Body of pancreas (tissue), 4 donors: ENCODE measurements around the gene SLC40A1.

Experiments used
- CTCF ChIP-seq, 7 experiments: fragments of 450-650 bp in 4 of 7; fragments of 200-600 bp in 3 of 7; sonication (generic) in 3 of 7; IDR thresholded peaks; one replicate each; pipeline ENCODE4 v1.5.1; 2016 to 2019; ENCODE audit warnings: antibody characterized with exemption in 7 of 7
- POLR2A ChIP-seq, 3 donors: fragments of 450-650 bp; IDR thresholded peaks; one replicate each; pipeline ENCODE4 v1.6.1; 2016; ENCODE audit warnings: antibody characterized with exemption in 3 of 3, mild to moderate bottlenecking in 2 of 3

GRCh38 chr2:189610700-189611099 is 30.1 kb upstream of the SLC40A1 start:
- no peak for TF ChIP-seq CTCF (IDR thresholded peaks at IDR 0.05)
- no peak for TF ChIP-seq POLR2A (IDR thresholded peaks at IDR 0.05)
